PFSK-1 (cell line): ENCODE measurements around the gene KRTDAP. TPM values are rescaled to one million over a fixed set of nuclear protein-coding genes. Genes with fewer than 3 reads are reported as not detected.

ENCODE experiments used
- FOXP2 ChIP-seq: optimal IDR thresholded peaks from 2 replicates; pipeline ENCODE3; 2011; ENCODE audit warnings: borderline replicate concordance, control low read depth, inconsistent platforms; ENCODE audit not compliant: insufficient read depth; ENCODE audit errors: extremely low read length, extremely low read depth
- POLR2AphosphoS5 ChIP-seq: IDR thresholded peaks from 2 replicates; pipeline ENCODE4 v1.6.1; 2012; ENCODE audit warnings: low read depth, mild to moderate bottlenecking, control low read depth, low read length, moderate library complexity
- REST ChIP-seq, 2 experiments: IDR thresholded peaks; 2 replicates each; pipeline versions ENCODE4 v1.6.1 to v1.8.0; 2011 to 2012; ENCODE audit warnings: low read depth in 2 of 2, low read length in 2 of 2, control low read depth in 1 of 2, inconsistent platforms in 1 of 2, mild to moderate bottlenecking in 1 of 2, moderate library complexity in 1 of 2; ENCODE audit not compliant: insufficient read depth in 1 of 2
- SIN3A ChIP-seq: IDR thresholded peaks from 2 replicates; pipeline ENCODE4 v1.6.1; 2012; ENCODE audit warnings: mild to moderate bottlenecking, low read length, moderate library complexity, borderline replicate concordance; ENCODE audit not compliant: insufficient read depth
- TAF1 ChIP-seq: IDR thresholded peaks from 2 replicates; pipeline ENCODE4 v1.6.1; 2012; ENCODE audit warnings: low read length, control low read depth, borderline replicate concordance; ENCODE audit not compliant: insufficient read depth
- polyA plus RNA-seq: library from polyadenylated mRNA; unstranded; fragments of >200 nt; gene quantifications from one replicate; pipeline ENCODE4 v1.2.1, GENCODE V29; 2012; ENCODE audit warnings: low read depth, missing spikeins; ENCODE audit not compliant: insufficient read length

The KRTDAP gene
- not detected for polyA plus RNA-seq

- no peak for TF ChIP-seq REST (IDR thresholded peaks at IDR 0.05; ENCODE audit: insufficient read depth in 1 of 2, low read depth in 2 of 2, low read length in 2 of 2)
- TF ChIP-seq FOXP2 = no peak
- TF ChIP-seq SIN3A = no peak
- TF ChIP-seq POLR2AphosphoS5 = no peak
- no peak for TF ChIP-seq TAF1
Observed at GRCh38 chr19:35490364-35490763, at the start of gene KRTDAP. KRTDAP (minus strand) TSS chr19:35490464; CDS start chr19:35490442, 22 bp downstream.

GRCh38 chr19:35539850-35540249 lies 49.6 kb upstream of the KRTDAP start:
- TF ChIP-seq REST (IDR thresholded peaks at IDR 0.05; ENCODE audit: insufficient read depth in 1 of 2, low read depth in 2 of 2, low read length in 2 of 2) (no peak), FOXP2 (no peak), SIN3A (no peak), POLR2AphosphoS5 (no peak)

GRCh38 chr19:35539314-35539713 lies 49.0 kb upstream of the KRTDAP start:
- TF ChIP-seq SIN3A (no peak), POLR2AphosphoS5 (no peak), FOXP2 (no peak), TAF1 (no peak), REST (IDR thresholded peaks at IDR 0.05; ENCODE audit: insufficient read depth in 1 of 2, low read depth in 2 of 2, low read length in 2 of 2) (no peak)

- TF ChIP-seq FOXP2 = no peak
- TF ChIP-seq SIN3A = no peak
- TF ChIP-seq TAF1 = no peak
- no peak for TF ChIP-seq REST (IDR thresholded peaks at IDR 0.05; ENCODE audit: insufficient read depth in 1 of 2, low read depth in 2 of 2, low read length in 2 of 2)
- no peak for TF ChIP-seq POLR2AphosphoS5
Observed at GRCh38 chr19:35534803-35535480, 44.7 kb upstream of the KRTDAP start.
